Activated naive CD4-positive, alpha-beta T cell treated with anti-CD3 and anti-CD28 coated beads, Interleukin-2, amount 10 ng/mL, durations not matched to agents 7 days and 5 days (primary cell): ENCODE measurements around the gene SLC25A48.

Source experiments
- CTCF ChIA-PET: fragments of 350-600 bp; sonication (Branson Sonifier 250); formaldehyde crosslinking; loops from one replicate; lab custom pipeline; 2021; ENCODE audit warnings: antibody characterized with exemption; lab: Charles Lee
- DNase-seq: peaks from one replicate; pipeline ENCODE4 v3.0.0-alpha.2; 2020
- H3K27ac Mint-ChIP-seq: one replicate; pipeline ENCODE4 v1.8.0; 2021; ENCODE audit warnings: mild to moderate bottlenecking, moderate library complexity, mixed read lengths
- H3K27me3 Mint-ChIP-seq: one replicate; pipeline ENCODE4 v1.8.0; 2021; ENCODE audit warnings: mild to moderate bottlenecking, mixed read lengths
- H3K36me3 Mint-ChIP-seq: one replicate; pipeline ENCODE4 v1.8.0; 2021; ENCODE audit warnings: mixed read lengths
- H3K4me1 Mint-ChIP-seq: one replicate; pipeline ENCODE4 v1.8.0; 2021; ENCODE audit warnings: mixed read lengths
- H3K4me3 Mint-ChIP-seq: one replicate; pipeline ENCODE4 v1.8.0; 2021; ENCODE audit warnings: mild to moderate bottlenecking, moderate library complexity, mixed read lengths
- H3K9me3 Mint-ChIP-seq: one replicate; pipeline ENCODE4 v1.8.0; 2021; ENCODE audit warnings: mixed read lengths

Gene SLC25A48

DNA sequence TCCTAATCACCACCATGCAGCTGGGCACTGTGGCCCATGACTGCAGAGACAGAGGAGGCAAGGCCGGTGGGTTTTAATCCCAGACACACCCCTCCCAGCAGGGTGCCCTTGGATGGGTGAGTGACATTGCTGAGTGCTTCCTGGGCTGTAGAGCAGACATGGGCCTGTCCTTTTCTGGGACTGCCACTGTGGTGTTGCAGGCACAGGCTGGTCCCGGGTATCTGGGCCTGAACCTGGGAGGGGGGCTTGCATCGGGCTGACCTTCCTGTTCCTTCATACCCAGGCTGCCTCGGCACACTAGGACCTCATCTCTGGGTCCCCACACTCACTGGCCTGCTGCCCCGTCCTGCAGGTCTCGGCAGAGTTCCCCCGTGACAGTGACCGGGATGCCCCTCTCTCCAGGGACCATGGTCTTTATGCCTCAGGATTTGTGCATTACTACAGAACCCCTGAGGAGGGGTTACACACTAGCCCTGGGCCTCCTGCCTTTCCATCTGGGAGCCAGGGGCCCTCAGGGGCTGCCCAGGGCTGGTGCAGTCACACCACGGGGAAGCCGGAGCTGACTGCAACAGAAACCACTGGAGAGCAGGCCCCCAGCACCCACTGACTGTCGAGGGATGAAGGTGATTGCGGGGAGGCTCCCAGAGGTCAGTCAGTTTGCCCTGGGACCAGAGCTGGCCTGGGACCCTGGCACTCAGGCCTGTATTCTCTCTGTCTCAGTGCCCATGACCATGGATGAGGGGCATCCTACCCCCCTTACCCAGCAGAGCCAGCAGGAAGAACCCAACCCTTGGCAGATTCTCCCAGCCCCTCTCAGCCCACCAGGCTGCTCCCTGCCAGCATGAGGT is 8.9 kb upstream of the SLC25A48 start:
- H3K9me3 Mint-ChIP-seq = no peaks in the 10 kb centered on the region
- DNase-seq = no peak
- CTCF ChIA-PET = interaction anchor here (0.8 kb wide), 2 partner anchors 9 to 260 kb away, joined by 3 read pairs; partner anchors contain the start of gene SLC25A48
- no peaks in the 10 kb centered on the region for H3K36me3 Mint-ChIP-seq
- H3K4me3 Mint-ChIP-seq = no peak overlapping the region
- H3K27ac Mint-ChIP-seq = no peak overlapping the region
- no peaks in the 10 kb centered on the region for H3K4me1 Mint-ChIP-seq
- H3K27me3 Mint-ChIP-seq = peaks cover 20% of the 10 kb centered on the region

DNA sequence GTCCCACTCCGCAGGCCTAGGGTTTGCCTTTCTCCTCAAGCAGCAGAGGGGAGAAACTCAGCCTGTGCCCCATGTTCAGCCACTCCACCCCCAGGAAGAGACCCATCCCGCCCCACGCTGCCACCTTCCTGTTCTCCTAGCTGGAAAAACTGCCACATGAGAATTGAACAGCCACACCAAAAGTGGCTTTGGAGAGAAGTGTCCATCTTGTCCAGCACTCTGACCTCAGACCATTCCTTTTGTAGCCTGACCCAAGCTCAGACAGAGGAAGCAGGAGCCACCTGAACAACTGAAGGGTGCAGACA is 8.3 kb upstream of the SLC25A48 start:
- CTCF ChIA-PET = interaction anchor here (0.8 kb wide), 2 partner anchors 9 to 260 kb away, joined by 3 read pairs; partner anchors contain the start of gene SLC25A48
- H3K4me1 Mint-ChIP-seq = no peaks in the 10 kb centered on the region

DNA sequence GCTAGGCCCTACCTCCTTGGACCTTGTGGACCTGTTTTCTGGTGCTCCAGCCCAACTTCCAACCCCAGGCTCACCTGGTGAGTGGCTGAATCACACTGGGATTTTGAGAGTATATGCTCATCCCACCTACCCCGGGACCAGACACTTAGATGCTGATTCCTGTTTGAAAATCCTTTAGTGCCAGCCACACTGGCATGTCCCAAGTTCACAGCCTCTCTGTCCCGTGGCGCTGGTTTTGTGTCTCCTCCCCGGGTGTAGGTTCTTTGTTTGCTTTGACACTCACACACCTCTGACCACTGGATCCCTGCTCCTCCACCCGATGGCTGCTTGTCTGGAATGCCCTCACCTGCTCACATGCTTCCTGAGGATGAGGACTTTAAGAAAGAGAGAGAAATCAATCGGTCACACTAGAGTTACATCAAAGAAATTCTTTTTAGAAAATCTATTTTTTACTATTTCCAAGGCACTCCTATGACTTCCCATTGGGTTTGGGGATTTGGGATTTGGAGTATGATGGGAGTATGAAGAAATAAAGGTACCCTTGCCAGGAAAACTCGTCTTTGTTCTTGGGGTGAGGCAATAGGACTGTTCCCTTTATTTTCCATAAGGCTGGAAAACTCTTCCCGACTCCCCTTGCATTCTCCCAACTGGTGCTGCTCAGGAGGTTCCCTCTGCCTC is 7.3 kb upstream of the SLC25A48 start:
- CTCF ChIA-PET = interaction anchor here (5.3 kb wide), 1 partner anchor 267 kb away, joined by 61 read pairs; no protein-coding TSS in a partner anchor
- Mint-ChIP-seq H3K4me1 (no peaks in the 10 kb centered on the region), H3K9me3 (no peaks in the 10 kb centered on the region), H3K36me3 (no peaks in the 10 kb centered on the region), H3K4me3 (no peak overlapping the region), H3K27me3 (peaks cover 27% of the 10 kb centered on the region), H3K27ac (no peak overlapping the region)
- no peak for DNase-seq

More for the DNA sequence above, 8.3 kb upstream of the SLC25A48 start:
- no peak overlapping the region for H3K4me3 Mint-ChIP-seq
- peaks cover 25% of the 10 kb centered on the region for H3K27me3 Mint-ChIP-seq
- H3K36me3 Mint-ChIP-seq = no peaks in the 10 kb centered on the region
- H3K9me3 Mint-ChIP-seq = no peaks in the 10 kb centered on the region
- no peak overlapping the region for H3K27ac Mint-ChIP-seq
- DNase-seq = no peak

DNA sequence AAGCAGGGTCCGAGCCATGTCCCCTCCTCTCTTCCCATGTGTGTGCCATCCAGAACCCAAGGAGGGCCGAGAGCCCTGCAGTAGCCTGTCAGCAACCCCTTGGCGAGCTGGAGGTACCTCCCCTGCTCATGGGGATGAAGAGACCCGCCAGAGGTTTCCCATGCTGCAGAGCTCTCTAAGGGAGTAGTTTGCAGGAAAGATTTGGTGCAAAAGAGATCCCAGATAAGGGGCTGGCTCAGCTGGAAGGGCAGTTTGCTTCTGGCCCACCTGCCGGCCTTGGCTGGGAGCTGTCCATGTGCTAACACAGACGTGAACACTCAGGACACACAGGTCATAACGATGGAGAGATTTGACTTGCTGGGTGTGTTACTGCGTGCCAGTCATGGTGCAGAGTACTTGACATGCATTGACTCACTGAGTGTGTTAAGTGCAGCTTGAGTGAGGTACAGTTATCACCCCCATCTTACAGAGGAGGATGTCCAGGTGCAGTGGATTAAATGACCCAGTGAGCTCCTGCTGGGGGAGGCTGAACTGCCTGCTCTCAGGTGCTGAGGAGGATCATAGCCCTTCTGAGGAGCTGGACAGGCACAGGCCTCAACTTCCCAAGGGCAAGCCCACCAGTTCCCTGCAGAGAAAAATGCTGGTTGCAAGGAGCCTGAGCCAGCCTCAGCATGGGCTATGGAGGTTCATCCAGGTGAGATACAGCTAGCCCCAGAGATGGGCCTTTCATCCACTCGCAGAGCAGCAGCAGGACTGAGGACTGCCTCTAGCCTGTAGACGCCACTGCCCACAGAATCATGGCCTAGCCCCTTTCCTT is 6.3 kb upstream of the SLC25A48 start:
- peaks cover 33% of the 10 kb centered on the region for H3K27me3 Mint-ChIP-seq
- H3K9me3 Mint-ChIP-seq = no peaks in the 10 kb centered on the region
- no peak for DNase-seq
- CTCF ChIA-PET = interaction anchor here (0.6 to 5.3 kb wide), 7 partner anchors 10 to 371 kb away, joined by 3 to 61 read pairs (median 3); no protein-coding TSS in a partner anchor
- no peaks in the 10 kb centered on the region for H3K4me1 Mint-ChIP-seq
- no peak overlapping the region for H3K4me3 Mint-ChIP-seq
- H3K27ac Mint-ChIP-seq = no peak overlapping the region
- H3K36me3 Mint-ChIP-seq = no peaks in the 10 kb centered on the region

DNA sequence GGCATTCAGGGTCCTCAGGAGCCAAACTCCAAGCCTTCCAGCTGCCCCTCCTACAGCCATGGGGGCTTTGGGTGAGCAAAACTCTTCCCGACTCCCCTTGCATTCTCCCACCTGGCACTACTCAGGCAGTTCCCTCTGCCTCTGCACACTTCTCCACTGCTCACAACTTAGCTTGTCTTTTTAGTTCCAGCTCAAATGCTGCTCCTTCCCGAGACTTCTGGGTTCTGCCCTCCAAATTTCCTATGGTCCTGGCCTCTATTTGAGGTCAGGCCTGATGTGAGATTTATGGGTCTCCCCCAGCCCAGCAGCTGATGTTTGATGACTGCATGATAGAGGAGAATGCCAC is 5.7 kb upstream of the SLC25A48 start:
- no peaks in the 10 kb centered on the region for H3K4me1 Mint-ChIP-seq
- peaks cover 39% of the 10 kb centered on the region for H3K27me3 Mint-ChIP-seq
- no peak overlapping the region for H3K4me3 Mint-ChIP-seq
- H3K27ac Mint-ChIP-seq = no peak overlapping the region
- CTCF ChIA-PET = interaction anchor here (0.6 to 5.3 kb wide), 7 partner anchors 10 to 372 kb away, joined by 3 to 61 read pairs (median 3); no protein-coding TSS in a partner anchor
- no peaks in the 10 kb centered on the region for H3K9me3 Mint-ChIP-seq
- H3K36me3 Mint-ChIP-seq = no peaks in the 10 kb centered on the region
- DNase-seq = no peak

DNA sequence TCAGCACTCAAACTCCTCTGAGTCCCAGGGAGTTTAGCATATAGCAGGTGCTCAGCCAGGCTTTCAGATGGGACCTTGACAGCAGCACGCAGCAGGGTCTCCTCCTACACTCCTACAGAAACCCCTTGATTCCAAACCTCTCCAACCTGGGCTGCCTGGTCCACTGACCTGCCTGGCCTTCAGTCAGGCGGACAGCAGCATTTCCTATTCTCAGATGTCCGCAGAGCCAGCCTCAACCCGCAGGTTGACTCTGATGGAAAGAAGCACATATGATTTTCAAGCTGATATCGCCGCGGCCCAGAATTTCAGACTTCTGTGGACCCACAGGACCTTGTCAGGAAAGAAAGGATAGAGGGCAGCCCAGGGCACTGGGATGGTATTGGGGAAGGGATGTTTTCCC is 5.3 kb upstream of the SLC25A48 start:
- Mint-ChIP-seq H3K9me3 (no peaks in the 10 kb centered on the region), H3K36me3 (no peaks in the 10 kb centered on the region), H3K4me1 (no peaks in the 10 kb centered on the region), H3K27ac (no peak overlapping the region), H3K27me3 (peaks cover 43% of the 10 kb centered on the region), H3K4me3 (no peak overlapping the region)
- CTCF ChIA-PET = interaction anchor here (0.6 to 5.3 kb wide), 5 partner anchors 63 to 1437 kb away, joined by 3 to 61 read pairs (median 5); no protein-coding TSS in a partner anchor
- DNase-seq = no peak

DNA sequence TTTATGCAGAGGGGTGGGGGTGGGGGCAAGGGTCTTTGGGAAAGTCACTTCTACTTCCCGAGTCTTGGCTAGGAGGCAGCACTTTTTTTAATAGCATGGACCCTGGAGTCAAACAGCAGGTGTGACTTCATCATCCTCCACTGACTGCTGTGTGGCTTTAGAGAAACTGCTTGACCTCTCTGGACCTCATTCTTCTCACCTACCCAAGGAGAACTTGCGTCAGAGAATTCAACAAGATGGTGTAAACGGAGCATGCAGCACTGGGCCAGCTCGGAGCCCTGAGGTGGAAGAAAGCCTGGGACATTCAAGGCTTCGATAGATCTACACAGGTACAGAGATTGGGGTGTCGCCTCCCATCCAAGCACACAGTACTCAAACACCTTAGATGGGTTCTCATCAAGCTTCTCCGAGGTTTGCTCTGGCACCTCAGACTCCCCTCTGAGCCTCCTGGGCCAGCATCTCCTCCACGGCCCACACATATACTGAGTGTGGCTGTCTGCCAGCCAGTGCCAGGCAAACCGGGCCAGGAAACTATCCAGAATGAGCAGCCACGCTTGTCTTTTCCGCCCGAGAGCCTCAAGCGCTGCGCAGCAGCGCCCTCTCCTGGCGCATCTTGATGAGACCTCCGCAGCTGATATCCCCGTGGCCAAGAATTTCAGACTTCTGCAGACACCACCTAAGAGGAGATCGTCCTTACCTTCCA is 4.6 kb upstream of the SLC25A48 start:
- DNase-seq = peak; percentile 63

DNA sequence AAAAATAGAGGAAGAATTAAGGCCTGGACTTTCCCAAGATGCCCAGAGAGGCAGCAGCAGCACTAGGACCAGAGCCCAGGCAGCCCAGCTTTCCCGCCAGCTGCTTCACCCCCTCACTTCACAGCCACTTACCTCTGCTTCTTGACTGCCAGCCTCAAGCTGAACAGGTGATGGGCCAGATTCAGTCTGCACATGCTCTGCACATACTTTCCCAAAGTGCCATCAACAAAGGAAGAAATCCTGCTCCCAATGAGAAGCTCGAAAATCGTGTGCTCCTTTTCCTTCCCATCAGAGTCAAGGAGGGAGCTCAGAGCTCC is 4.1 kb upstream of the SLC25A48 start:
- H3K27ac Mint-ChIP-seq = no peak overlapping the region
- no peaks in the 10 kb centered on the region for H3K36me3 Mint-ChIP-seq
- no peak for DNase-seq
- peaks cover 55% of the 10 kb centered on the region for H3K27me3 Mint-ChIP-seq
- no peaks in the 10 kb centered on the region for H3K4me1 Mint-ChIP-seq
- H3K4me3 Mint-ChIP-seq = no peak overlapping the region
- H3K9me3 Mint-ChIP-seq = no peaks in the 10 kb centered on the region
- CTCF ChIA-PET = interaction anchor here (0.7 to 5.3 kb wide), 17 partner anchors 9 to 372 kb away, joined by 3 to 61 read pairs (median 3); no protein-coding TSS in a partner anchor

More for the DNA sequence above, 4.6 kb upstream of the SLC25A48 start:
- Mint-ChIP-seq H3K4me1 (no peaks in the 10 kb centered on the region), H3K36me3 (no peaks in the 10 kb centered on the region), H3K27ac (no peak overlapping the region), H3K9me3 (no peaks in the 10 kb centered on the region), H3K4me3 (no peak overlapping the region), H3K27me3 (peaks cover 50% of the 10 kb centered on the region)
- CTCF ChIA-PET = interaction anchor here (0.6 to 5.3 kb wide), 16 partner anchors 10 to 1438 kb away, joined by 3 to 61 read pairs (median 4); no protein-coding TSS in a partner anchor

DNA sequence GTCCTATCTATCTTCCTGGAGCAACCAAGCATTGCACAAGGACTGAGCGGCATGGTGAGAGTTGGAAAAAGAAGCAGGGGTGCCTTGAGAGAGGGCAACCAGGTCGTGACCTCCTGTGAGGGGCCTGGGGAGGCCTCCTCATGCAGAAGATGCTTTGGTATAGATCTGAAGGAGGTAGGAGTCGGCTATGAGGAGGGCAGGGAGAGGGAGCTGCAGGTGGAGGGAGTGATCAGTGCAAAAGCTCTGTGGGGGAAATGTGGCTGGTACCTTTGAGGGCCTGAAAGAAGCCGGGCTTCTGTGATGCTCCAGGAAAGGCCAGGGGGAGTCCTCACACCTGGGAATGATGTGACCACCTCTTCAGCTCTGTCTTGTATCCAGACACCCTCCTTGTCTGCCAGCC is 3.6 kb upstream of the SLC25A48 start:
- CTCF ChIA-PET = interaction anchor here (0.7 to 5.3 kb wide), 16 partner anchors 9 to 372 kb away, joined by 3 to 61 read pairs (median 3); no protein-coding TSS in a partner anchor
- DNase-seq = no peak
- H3K4me1 Mint-ChIP-seq = no peaks in the 10 kb centered on the region
- no peaks in the 10 kb centered on the region for H3K9me3 Mint-ChIP-seq
- no peaks in the 10 kb centered on the region for H3K36me3 Mint-ChIP-seq
- no peak overlapping the region for H3K27ac Mint-ChIP-seq
- peaks cover 60% of the 10 kb centered on the region for H3K27me3 Mint-ChIP-seq
- no peak overlapping the region for H3K4me3 Mint-ChIP-seq

DNA sequence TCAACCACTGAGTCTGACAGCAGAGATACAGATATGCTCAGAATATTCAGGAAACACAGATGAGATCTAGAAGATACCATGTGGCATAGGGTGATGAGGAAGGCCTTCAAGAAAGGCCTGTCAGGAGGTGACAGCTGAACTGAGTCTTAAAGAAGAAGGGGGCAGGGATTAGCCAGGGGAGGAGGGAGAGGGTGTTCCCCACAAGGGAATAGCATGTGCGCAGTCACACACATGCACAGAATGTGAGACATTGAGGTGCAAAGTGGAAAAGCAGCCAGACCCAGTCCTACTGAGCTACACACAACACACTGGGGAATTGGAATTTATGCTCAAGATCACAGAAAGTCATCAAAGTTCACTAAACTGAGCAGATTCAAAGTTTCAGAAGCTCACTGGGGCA is 3.0 kb upstream of the SLC25A48 start:
- no peak for DNase-seq
- Mint-ChIP-seq H3K9me3 (no peaks in the 10 kb centered on the region), H3K4me1 (no peaks in the 10 kb centered on the region), H3K27ac (no peak overlapping the region), H3K27me3 (peaks cover 62% of the 10 kb centered on the region), H3K36me3 (no peaks in the 10 kb centered on the region), H3K4me3 (no peak overlapping the region)
- CTCF ChIA-PET = interaction anchor here (0.6 to 5.3 kb wide), 9 partner anchors 8 to 369 kb away, joined by 3 to 61 read pairs (median 5); no protein-coding TSS in a partner anchor

DNA sequence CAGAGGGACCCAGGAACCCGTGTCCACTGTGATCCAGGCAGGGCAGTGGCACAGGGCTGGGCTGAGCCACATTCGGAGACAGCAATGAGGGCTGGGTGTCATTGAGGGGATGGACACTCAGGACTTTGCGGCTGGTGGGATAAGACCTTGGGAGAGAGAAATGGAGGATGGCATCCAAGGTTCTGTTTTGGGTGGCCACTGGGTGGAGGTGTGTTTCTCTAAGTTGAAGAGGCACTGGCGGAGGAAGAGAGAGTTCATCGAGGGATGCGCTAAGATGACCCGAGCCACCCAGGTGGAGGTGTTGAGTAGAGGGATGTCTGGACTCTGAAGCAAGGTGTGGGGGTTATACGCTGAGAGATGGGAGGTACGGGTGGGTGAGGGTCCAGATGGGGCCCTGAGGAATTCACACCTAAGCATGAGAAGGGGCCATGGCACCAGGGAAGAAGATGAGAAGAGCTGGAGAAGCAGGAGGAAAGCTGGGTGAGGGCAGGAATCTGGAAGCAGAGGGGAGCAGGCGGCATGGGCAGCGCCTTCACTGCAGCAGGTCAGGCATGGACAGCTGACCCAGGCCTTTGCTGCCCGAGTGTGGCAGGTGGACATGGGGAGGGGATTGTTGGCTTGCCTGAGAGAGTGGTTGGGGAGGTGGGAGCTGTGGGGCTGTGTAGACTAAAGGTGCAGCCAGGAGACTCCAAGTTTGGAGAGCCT is 2.5 kb upstream of the SLC25A48 start:
- H3K36me3 Mint-ChIP-seq = no peaks in the 10 kb centered on the region
- no peak overlapping the region for H3K4me3 Mint-ChIP-seq
- no peaks in the 10 kb centered on the region for H3K9me3 Mint-ChIP-seq
- peaks cover 62% of the 10 kb centered on the region for H3K27me3 Mint-ChIP-seq
- DNase-seq = no peak
- no peak overlapping the region for H3K27ac Mint-ChIP-seq
- no peaks in the 10 kb centered on the region for H3K4me1 Mint-ChIP-seq
- CTCF ChIA-PET = interaction anchor here (0.6 to 5.3 kb wide), 4 partner anchors 14 to 322 kb away, joined by 3 to 61 read pairs (median 6); no protein-coding TSS in a partner anchor

DNA sequence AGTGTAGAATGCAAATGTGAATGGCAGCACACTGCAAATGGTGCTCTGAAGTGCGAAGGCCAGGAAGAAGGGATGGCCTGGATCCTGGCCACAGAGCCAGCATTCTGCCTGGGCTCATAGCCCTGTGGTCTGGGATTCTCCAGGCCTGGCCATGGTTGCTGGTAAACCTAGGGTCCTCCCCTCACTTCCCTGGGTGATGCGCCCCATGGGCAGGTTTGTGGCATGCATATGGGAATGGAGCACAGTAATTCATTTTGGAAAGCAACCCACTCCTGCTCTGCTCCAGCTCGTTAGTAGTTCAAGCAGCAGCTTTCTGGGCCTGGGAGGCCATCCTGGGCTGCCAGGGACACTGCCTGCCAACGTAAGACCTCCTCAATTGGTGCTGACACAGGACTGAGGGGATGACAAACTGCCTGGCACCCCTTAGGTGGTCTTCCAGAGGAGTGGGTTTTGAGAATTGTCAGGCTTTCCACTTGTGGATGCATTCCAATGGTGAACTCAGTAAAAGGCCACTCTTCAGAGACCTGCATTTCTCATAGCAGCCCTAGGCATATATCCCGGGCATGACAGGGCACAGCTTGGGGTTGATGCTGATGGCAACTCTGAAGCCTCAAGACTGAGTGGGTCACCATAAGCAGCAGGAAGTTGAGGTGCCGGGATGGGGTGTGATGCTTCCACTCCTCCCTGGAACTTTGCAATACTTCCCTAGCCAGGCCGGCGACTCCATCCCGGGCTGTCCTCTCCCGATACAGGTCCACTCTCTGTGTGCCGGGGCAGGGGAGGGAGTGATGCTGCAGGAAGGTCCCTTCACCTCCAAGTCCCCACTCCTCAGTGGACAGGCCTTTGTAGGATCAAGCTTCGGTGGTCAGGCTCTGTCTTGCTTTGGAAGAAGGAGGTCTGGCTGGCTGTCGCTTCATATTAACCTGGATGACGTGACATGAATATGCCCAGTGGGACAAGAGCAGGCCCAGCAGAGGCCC is 1.2 kb upstream of the SLC25A48 start:
- H3K9me3 Mint-ChIP-seq = peaks cover 7% of the 10 kb centered on the region
- H3K4me3 Mint-ChIP-seq = no peak overlapping the region
- no peak overlapping the region for H3K27ac Mint-ChIP-seq
- CTCF ChIA-PET = interaction anchor here (1.7 kb wide), 1 partner anchor 267 kb away, joined by 5 read pairs; no protein-coding TSS in a partner anchor
- no peaks in the 10 kb centered on the region for H3K4me1 Mint-ChIP-seq
- DNase-seq = no peak
- H3K36me3 Mint-ChIP-seq = no peaks in the 10 kb centered on the region
- peaks cover 65% of the 10 kb centered on the region for H3K27me3 Mint-ChIP-seq
